ENCODE data around the gene TRAP1. TPM values are rescaled to one million over a fixed set of nuclear protein-coding genes. Genes with fewer than 3 reads are reported as not detected.

TRAP1 gene
- total RNA-seq, 1 donor from 2014 or later, result 65.4 TPM

GRCh38 chr16:3646348-3646920, 70.9 kb downstream of the TRAP1 start:
- DNase-seq, result no peak

GRCh38 chr16:3645504-3646347, 71.6 kb downstream of the TRAP1 start:
- DNase-seq, result no peak

GRCh38 chr16:3645108-3645503, 72.2 kb downstream of the TRAP1 start:
- DNase-seq, result no peak

- DNase-seq, result no peak
These were observed 74.1 kb downstream of the TRAP1 start for GRCh38 chr16:3643095-3643730.

- no peak for DNase-seq
These were observed 74.8 kb downstream of the TRAP1 start for GRCh38 chr16:3642397-3643094.

GRCh38 chr16:3641801-3642396, 75.4 kb downstream of the TRAP1 start:
- no peak for DNase-seq

GRCh38 chr16:3640632-3641501, 76.5 kb downstream of the TRAP1 start:
- DNase-seq, result no peak

GRCh38 chr16:3640207-3640606, 77.1 kb downstream of the TRAP1 start:
- no peak for DNase-seq

- DNase-seq, result no peak
These were observed 78.2 kb downstream of the TRAP1 start for GRCh38 chr16:3638916-3639644.

- DNase-seq, result no peak
These were observed 79.9 kb downstream of the TRAP1 start for GRCh38 chr16:3637371-3637923.

GRCh38 chr16:3625911-3626732, 91.2 kb downstream of the TRAP1 start:
- DNase-seq, result no peak

GRCh38 chr16:3625331-3625730, 92.0 kb downstream of the TRAP1 start:
- no peak for DNase-seq

GRCh38 chr16:3623642-3624041, 93.7 kb downstream of the TRAP1 start:
- DNase-seq, result no peak

- no peak for DNase-seq
These were observed 98.6 kb downstream of the TRAP1 start for GRCh38 chr16:3618769-3619141.

- DNase-seq, result no peak
These were observed 104.5 kb downstream of the TRAP1 start for GRCh38 chr16:3612510-3613466.

- peak; percentile 67 for DNase-seq
These were observed 106.0 kb downstream of the TRAP1 start, which contains the start of gene SLX4 for GRCh38 chr16:3611146-3611975. SLX4 (minus strand) TSS chr16:3611606; CDS start chr16:3608964, 2,642 bp downstream.

GRCh38 chr16:3610698-3611145, 106.6 kb downstream of the TRAP1 start:
- no peak for DNase-seq

Measured in occipital lobe (tissue), 2 donors.